DMS79 (cell line): Measurements from ENCODE around the gene ENPP6.
"Not testable (repeated sequence)": the region's sequence is repeated elsewhere in the genome, so short reads cannot be mapped to it uniquely, and the experiment has no call there.

ENCODE experiments used
- DNase-seq: peaks from one replicate; lab custom pipeline; 2025; lab: John Stamatoyannopoulos, UW

Gene ENPP6

DNA sequence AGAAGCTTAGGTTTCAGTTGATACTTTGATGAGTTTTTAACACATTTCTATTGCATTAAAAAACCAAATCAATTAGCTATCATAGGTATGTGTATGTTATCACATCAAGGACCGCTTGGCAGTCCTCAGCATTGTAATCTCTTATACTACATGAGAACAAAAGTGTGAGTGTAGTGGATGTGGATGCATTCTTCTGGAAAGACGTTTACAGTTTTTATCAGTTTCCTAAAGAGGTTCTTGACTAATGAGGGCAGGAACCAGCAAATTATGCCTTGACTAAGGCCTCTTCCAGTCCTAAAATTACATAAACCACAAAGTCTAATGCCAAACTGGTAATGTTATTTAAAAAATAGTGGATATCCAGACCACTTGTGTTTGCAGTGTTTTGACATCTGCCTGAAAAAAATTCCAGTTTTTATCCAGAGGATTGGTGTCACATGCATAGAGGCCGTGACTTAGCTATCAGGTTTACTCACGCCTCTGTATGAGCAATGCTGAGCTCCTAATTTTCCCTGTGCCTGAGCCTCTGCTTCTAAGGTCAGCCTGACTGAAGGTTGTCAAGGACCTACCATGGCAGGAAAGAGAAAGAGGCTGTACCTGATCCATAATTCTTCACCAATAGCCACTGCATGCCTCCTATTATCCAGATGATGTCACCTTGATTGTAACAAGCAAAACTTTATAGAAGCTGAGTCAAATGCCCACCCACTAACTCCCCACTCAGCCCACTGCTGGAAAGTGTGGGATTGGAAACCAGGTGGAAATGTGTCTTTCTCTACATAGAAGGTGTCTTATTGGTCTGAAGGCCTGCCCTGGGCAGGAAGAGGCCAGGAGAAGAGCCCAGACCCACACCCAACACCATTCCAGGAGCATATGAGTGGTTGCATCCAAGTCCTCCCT is 68.7 kb downstream of the ENPP6 start:
- no peak for DNase-seq

DNA sequence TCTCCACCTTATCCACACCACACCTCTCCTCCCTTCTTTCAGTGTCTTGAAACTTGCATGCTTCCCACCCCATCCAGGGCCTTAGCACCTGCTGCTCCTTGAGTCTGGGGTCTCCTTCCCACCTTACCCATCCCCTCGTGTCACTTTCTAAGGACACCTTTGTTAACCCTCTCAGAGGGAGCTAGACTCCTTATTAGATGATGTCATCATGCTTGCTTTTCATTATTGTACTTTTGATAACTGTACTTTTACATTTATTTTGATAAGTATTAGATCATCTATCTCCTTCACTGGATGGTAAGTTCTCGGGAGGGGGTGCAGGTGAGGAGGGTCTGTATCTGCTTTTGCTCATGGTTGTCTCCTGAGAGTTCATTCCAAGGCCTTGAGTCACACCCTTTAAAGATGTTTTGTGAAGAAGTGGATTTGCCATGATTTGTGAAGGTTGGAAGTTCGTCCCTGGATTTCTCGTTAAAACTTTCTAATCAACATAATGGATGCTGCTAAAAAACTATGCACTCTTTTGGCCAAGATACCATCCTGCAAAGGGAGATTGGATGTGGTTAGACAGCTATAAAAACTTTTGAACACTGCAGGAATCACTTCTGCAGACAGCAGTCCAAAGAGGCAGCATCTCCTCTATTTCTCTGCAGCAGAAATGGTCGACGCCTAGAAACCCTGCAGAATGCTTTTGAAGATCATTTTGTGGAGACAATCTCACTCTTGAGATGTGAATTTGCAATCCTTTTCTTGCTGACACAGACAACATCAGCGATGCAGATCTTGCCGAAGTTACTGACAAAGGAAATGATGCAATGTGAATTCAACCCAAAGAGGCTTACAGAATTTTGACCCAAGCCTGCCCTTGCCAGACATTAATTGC is 69.6 kb downstream of the ENPP6 start:
- DNase-seq = no peak

DNA sequence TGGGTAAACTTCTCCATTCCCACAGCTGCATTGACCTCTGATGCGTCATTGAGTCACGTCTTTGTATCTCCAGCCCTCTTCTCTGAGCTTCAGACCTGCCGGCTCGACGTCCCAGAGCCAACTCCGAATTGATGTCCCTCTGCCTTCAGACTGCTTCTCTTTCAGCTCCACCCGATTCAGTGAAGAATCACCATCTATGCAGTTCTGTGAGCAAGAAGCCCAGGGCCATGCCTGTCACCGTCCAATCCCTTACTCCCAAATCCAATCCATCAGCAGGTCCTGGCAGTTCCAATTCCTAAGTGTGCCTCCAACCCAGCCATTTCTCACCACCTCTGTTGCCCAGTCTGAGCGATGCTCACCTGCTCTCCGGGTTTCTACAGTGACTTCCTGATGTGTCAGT is 70.7 kb downstream of the ENPP6 start:
- no peak for DNase-seq

DNA sequence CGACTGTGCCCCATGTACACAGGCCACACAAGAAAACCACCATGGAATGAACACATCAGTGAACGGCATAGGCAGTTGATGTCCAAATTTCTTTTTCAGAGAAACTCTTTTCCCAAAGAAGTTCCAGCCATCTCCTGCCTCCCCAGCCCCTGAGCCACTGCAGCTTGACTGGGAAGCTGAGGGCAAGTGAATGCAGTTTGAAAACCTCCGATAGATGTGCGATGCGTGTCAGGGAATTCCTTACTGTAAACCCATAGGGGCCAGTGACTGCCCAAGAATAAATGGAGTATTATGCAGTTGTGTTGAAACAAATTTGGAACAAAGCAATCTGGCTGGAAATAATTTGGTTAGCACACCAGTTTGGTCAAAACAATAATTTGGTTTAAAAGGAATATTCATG is 72.1 kb downstream of the ENPP6 start:
- no peak for DNase-seq

DNA sequence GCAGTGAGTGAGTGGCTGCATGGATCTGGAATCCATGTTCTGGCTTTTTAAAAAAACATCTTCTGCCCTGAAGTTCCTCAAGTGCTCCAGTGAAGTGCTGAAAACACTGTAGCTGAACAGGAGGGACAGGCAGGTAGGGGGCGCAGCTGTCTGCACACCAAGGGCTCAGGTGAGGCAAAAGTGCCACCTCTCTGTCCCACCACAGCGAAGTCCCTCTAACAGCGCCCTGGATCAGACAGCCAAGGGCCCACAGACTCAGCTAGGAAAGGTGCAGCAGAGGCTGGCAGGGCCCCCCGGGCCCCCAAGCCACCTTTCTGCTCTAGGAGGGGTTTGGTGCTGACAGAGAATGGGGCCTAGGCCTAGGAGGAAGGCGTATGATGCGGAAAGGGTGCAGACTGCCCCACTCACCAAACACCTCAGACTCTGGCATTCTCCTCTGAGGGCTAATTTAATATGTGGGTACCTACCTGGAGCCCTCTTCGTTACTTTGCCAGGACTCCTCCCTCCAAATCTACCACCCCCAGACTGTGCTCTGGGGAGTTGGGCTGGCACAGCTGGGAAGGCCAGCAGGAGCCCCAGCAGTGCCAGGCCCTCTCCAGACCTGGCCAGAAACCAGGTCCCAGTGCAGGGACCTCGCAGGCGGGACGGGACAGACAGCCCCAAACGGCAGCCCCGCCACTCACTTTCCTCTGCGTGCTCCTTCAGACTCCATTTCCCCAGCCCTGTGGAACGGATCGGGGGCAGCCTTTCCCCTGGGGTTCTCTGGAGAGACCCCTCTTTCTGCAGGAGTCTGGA is 73.7 kb downstream of the ENPP6 start:
- DNase-seq = no peak

DNA sequence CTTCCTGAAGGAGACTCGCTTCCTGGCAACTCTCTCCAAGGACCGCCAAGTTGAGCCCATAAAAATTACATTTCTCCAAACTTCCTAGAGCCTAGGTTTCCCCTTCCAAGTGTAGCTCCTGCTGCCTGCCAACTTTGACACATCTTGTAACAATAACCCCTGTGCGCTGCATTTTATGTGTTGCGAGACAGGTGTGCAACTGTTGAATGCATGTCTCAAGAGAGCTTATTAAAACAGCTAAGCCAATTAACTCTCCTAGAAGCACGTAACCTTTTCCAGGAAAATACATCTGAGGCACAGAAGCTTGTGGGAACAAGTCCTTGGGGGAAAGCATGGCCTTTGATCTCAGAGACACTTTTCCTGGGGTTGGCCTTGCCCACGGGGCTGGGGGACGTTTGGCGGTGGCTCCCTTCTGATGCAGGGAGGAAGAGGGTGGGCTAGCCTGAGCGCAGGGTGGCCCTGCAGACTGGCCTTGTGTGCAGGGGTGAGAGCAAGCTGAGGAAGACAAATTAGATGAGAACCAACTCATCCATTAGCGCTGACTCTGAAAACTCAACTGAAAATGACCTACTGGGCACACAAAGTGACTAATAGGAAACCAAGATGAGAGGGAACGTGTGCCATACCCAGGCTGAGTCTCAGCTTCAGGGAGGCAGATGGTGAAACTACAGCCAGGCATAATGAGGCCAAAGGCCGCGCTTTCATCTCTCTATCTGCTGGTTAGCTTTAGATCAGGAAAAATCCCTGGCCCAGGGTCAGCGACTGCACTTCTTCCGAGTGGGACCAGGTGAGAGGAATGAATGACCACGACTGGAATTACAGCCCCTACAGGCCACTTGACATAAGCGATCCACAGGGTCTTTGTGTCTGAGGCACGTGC is 75.3 kb downstream of the ENPP6 start:
- peak; percentile 15 for DNase-seq

DNA sequence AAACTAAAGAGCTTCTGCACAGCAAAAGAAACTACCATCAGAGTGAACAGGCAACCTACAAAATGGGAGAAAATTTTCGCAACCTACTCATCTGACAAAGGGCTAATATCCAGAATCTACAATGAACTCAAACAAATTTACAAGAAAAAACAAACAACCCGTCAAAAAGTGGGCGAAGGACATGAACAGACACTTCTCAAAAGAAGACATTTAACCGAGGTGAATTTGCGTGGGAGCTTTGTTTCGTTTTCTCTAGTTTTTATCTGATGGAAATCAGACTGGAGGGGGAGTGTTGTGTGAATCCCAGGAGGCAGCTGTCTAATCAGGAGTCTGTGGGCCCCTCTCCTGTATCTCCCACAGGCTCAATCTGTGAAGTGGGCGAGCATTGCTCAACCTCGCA is 76.8 kb downstream of the ENPP6 start:
- not testable (repeated sequence) for DNase-seq

DNA sequence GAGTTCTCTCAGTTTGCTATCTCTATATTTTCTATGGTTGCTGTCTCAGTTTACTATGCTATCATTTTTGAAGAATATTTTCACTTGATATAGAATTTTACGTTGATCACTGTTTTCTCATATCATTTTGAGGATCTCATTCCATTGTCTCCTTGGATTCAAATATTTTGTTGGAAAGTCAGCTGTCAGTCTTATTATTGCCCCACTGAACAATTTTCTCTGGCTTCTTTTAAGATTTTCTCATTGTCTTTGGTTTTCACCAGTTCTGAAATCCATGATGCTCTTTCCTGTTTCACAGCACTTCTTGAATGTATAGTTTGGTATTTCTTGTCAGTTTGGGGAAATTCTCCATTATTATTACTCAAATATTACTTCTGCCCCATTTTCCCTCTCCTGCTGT is 81.1 kb downstream of the ENPP6 start:
- DNase-seq = no peak

DNA sequence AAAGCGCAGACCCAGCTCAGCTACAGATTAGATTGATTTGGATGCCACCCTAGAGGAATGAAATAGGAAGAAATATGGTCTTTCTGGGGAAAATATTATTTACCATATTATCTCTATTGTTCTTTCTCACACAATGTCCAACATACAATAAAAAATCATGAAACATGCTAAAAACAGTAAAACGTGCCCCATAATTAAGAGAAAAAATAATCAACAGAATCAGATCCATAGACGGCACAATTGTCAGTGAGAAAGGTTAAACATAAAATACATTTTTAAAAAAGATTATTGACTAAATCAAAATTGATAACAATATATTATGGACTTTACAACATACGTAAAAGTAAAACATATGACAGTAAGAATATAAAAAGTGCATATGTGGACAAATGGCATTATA is 90.9 kb downstream of the ENPP6 start:
- no peak for DNase-seq

DNA sequence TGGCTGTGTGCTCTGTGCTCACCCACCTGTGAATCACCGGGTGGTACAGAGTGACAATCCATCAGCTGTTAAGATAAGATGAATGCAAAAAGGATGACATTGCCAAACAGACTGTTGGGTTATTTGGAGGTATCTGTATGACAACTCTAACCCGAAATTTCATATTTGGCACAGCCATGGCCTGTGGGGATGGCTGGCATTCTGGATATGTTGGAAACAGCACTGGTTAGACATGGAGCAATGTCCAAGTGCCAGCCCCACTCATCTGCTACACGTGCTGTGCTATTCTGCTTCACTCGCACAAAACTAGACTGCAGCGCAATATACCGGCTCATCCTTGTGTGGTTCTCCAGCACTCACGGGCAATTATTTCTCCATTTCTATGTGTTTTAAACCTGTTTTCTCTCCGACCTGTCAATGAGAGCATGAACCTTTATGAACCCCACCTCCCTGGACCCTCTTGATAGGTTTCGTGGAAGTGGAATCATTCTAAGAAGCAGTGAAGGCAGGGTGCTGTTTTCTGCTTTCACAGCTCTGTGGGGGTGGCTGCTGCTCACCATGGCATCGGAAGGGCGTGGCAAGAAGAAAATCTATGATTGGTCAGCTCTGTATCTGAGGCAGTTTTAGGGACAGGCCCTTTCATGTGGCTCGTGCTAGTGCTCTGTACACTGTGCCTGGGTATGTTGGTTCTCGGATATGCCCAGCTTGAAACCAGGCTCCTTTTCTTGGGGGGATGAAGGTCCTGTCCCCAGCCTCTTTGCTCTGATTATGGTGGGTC is 94.9 kb downstream of the ENPP6 start:
- no peak for DNase-seq

DNA sequence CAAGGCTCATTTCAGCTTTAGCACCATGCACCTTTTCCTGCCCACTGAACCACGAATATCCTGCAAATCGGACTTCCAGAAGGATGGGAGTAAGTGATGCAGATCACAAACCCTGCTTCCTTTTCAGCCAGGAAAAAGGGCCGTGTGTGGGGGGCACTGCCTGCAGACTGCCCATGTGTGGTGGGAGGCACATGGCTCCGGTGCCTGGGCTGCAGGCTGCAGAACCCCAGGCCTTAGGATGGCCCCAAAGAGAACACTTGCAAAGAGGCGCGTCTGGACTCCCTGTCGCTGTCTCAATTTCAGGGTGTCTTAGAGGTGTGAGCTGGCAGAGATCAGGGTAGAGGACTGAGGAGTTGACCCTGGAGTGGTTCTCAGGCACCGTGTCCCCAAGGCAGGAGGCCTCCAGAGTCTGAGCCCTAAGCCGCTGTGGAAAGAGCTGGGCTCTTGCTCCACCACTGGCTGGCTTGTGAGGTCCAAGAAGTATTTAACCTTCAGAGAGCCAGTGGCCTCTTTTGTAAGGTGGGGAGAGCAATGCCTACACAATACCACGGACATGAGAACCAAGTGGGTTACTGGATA is 97.0 kb downstream of the ENPP6 start:
- DNase-seq = no peak

DNA sequence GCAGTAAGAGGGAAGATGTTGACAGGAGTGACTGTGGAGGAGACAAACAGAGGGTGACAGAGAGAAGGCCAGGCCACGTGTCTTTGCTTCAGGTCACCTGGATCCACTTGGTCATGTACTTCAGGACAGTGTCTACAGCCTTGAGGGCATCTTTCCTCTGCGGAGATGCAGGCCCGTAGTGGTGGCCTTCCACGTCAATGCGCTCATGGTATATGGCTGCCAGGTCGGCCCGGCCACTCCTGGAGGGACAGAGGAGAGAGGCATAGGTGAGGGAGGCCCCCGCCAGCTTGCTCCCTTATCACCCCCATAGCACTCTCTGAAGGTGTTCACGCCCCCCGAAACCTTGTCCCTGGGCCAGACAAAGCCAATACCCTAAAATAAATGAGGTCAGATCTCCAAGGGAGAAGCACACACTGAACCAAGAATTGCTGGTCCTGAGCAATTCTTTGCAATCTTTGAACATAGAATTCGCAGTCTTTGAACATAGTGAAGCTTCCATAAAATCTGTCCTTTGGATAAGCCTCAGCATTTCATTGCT is 99.9 kb downstream of the ENPP6 start:
- no peak for DNase-seq

DNA sequence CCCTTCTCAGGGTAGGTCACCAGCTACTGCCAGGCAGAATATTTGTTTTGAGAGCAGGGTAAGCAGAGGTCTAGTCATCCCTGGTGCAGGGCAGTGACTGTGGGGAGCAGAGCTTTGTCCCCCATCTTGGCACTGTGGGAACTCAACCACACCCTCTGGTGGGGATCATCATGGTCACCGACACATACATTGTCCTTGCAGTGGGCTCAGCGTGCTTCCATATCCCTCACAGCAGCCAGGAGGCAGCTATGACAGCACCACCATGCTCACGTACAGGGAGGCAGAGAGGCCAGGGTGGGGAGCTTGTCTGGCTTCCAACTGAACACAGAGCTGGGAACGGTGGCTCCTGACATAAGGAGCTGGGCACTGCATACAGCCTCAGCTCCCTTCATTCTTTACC is 102.3 kb downstream of the ENPP6 start:
- no peak for DNase-seq

DNA sequence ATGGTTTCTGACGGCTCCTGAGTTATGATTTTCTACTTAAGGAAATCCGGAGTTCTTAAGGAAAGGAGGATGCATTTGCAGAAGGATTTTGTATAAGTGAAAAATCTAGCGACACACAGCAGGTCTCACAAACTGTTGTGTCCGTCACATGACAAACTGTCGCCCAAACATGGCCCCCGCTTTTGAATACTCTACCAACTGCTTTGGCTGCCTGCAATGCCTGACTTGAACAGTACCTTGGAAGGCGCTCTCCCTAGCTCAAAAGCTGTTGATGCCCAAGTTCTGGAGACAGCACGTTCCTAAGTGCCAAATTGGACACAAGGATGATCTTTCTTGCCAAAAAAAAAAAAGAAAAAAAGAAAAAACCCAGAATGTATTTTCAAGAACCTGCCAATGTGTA is 103.2 kb downstream of the ENPP6 start:
- DNase-seq = no peak

DNA sequence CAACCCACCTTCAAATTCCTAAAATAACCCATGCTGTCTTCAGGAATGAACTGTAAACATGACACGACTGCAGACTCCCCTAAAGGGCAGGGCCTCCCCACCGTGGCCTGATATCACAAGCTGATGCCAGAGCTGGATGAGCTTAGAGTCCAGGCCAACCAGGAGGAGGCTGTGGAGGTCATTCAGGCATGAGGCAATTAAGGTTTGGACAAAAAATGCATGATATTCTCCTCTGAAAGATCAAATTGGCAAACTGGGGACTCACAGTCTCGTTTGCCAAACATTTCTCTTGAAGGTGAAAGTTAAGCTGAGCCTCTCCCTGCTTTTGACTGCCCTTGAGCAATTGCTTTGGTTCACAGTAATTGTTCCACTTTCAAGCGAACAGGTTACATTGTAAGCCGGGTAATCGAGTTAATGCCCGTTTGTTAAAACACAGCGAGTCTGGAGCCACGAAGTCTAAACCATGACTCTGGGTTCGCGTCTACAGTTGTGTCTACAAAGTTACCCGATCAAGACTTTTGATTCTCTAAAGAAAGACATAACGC is 105.6 kb downstream of the ENPP6 start:
- no peak for DNase-seq

DNA sequence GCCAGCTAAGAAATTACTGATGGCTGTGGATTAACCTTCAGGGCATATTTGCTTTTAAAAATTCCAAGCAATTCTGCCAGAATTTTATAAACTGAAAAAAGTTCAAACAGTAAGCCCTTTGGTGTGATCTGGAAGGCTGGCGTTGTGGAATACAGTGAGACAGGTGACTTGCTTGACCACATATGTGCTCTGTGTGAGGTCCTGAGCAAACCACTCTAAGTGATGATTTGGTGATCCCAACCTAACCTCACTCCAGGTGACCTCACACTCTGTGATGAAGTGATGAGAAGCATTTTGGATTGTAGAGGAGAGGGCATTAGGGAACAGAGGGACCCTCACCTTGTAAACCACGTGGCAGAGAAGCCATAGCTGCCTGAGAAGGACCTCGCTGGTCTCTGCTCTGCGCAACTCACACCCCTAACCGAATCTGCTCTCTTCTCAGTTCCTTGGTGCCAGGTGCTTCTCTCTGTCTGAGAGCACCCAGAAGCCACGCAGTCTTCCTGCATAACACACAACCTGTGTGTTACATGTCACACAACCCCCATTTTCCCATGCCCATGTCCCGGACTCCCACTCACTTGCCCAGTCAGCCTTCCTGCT is 106.3 kb downstream of the ENPP6 start:
- no peak for DNase-seq

DNA sequence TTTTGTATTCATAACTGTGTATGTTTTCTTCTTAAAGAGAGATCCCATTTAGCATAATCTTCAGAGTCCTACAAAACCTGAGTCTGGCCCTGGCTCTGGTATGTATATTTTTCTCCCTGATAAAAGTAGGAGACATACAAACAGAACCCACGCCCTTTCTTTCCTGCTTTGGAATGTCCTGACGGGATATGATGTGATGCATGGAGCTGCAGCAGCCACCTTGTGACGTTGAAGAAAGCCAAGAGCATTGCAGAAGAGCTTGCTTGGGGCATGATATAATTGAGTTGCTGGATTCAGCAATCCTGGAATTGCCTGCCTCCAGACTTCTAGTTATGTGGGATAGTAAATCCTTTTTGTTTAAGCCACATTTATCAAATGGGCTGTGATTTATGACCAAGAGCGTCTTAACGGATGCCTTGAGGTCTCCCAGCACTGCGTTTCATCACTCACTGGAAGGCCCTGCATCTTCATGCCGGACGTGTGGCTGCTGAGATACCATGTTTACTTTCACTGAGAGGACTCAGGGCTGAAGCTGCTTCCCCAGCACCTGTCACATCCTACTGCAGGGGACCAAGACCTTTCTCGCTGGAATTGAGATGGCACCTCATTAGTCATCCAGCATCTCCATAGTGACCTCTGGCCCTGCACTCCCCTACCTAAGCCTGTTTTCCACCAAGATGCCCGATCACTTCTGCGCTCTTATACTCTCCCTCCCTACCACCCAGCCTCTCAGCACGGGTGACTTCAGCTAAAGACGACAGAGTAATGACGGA is 107.0 kb downstream of the ENPP6 start:
- no peak for DNase-seq

DNA sequence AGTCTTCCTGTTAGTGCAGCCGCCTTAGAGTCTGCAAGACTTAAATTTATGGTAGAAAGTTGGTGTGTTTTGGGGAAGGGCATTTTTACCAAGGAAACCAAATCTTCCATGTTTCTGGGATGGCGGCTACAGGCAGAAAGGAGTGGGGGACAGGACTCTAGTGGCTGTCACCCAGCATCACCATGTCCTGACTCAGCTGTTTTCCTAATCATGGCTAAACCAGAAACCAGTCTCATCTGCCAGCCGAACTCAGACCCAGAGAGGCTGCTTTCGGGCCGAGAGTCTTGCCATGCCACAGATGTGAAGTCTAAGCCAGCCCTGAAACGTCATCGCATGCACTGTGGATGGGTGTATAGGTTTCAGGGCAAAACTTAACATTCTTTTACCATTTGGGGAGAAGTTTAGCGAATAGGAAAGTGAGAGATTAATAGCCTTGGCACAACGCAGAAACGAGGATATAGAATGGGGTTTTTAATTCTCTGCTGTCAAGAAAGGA is 109.6 kb downstream of the ENPP6 start:
- DNase-seq = no peak
